ENCODE data around the gene ASB2.

ASB2 gene

GRCh38 chr14:93957333-93957710 is 19.0 kb downstream of the ASB2 start:
- Histone ChIP-seq H3K4me1 (ENCODE audit: insufficient read depth, low read length) (no peaks in the 10 kb centered on the region), H3K27ac (ENCODE audit: low read length) (no peak overlapping the region), H3K79me2 (ENCODE audit: insufficient read depth, low read length) (no peaks in the 10 kb centered on the region), H3K9me3 (ENCODE audit: insufficient read depth, low read length, severe bottlenecking) (no peaks in the 10 kb centered on the region), H3K27me3 (ENCODE audit: insufficient read depth, low read length, poor library complexity) (no peaks in the 10 kb centered on the region), H4K20me1 (ENCODE audit: insufficient read depth, low read length) (peaks cover 11% of the 10 kb centered on the region; the same call in 1 of the 2 replicates), H3K9ac (ENCODE audit: low read depth, low read length) (no peak overlapping the region), H2AFZ (ENCODE audit: low read depth, low read length) (no peak overlapping the region), H3K36me3 (ENCODE audit: insufficient read depth, low read length) (no peaks in the 10 kb centered on the region), H3K4me2 (ENCODE audit: insufficient read depth, low read length) (no peak overlapping the region), H3K4me3 (ENCODE audit: low read depth in 1 of 2, low read length in 2 of 2) (no peak overlapping the region)
- TF ChIP-seq CTCF (IDR thresholded peaks at IDR 0.05; ENCODE audit: borderline replicate concordance, extremely low read depth, low read length, poor library complexity, severe bottlenecking): no peak
- no peak for TF ChIP-seq EZH2 (IDR thresholded peaks at IDR 0.05; ENCODE audit: borderline replicate concordance, low read depth, low read length, severe bottlenecking)
- ATAC-seq (ENCODE audit: insufficient read depth, low read depth) (no peak), DNase-seq (no peak)

- Histone ChIP-seq H3K4me1 (ENCODE audit: insufficient read depth, low read length) (no peaks in the 10 kb centered on the region), H4K20me1 (ENCODE audit: insufficient read depth, low read length) (peaks cover 11% of the 10 kb centered on the region; the same call in 1 of the 2 replicates), H3K79me2 (ENCODE audit: insufficient read depth, low read length) (no peaks in the 10 kb centered on the region), H3K27ac (ENCODE audit: low read length) (no peak overlapping the region), H3K4me3 (ENCODE audit: low read depth in 1 of 2, low read length in 2 of 2) (no peak overlapping the region), H3K27me3 (ENCODE audit: insufficient read depth, low read length, poor library complexity) (no peaks in the 10 kb centered on the region), H3K36me3 (ENCODE audit: insufficient read depth, low read length) (no peaks in the 10 kb centered on the region), H3K9ac (ENCODE audit: low read depth, low read length) (no peak overlapping the region), H2AFZ (ENCODE audit: low read depth, low read length) (no peak overlapping the region), H3K9me3 (ENCODE audit: insufficient read depth, low read length, severe bottlenecking) (no peaks in the 10 kb centered on the region), H3K4me2 (ENCODE audit: insufficient read depth, low read length) (no peak overlapping the region)
- DNase-seq (no peak), ATAC-seq (ENCODE audit: insufficient read depth, low read depth) (no peak)
- TF ChIP-seq CTCF (IDR thresholded peaks at IDR 0.05; ENCODE audit: borderline replicate concordance, extremely low read depth, low read length, poor library complexity, severe bottlenecking) (no peak), EZH2 (IDR thresholded peaks at IDR 0.05; ENCODE audit: borderline replicate concordance, low read depth, low read length, severe bottlenecking) (no peak)
Observed at GRCh38 chr14:93956514-93957332, 19.6 kb downstream of the ASB2 start.

GRCh38 chr14:93955850-93956481 is 20.4 kb downstream of the ASB2 start:
- Histone ChIP-seq H2AFZ (ENCODE audit: low read depth, low read length) (no peak overlapping the region), H3K9ac (ENCODE audit: low read depth, low read length) (no peak overlapping the region), H3K4me3 (ENCODE audit: low read depth in 1 of 2, low read length in 2 of 2) (no peak overlapping the region), H3K4me1 (ENCODE audit: insufficient read depth, low read length) (no peaks in the 10 kb centered on the region), H3K27me3 (ENCODE audit: insufficient read depth, low read length, poor library complexity) (no peaks in the 10 kb centered on the region), H3K79me2 (ENCODE audit: insufficient read depth, low read length) (no peaks in the 10 kb centered on the region), H4K20me1 (ENCODE audit: insufficient read depth, low read length) (peaks cover 11% of the 10 kb centered on the region; the same call in 1 of the 2 replicates), H3K27ac (ENCODE audit: low read length) (no peak overlapping the region), H3K4me2 (ENCODE audit: insufficient read depth, low read length) (no peak overlapping the region), H3K9me3 (ENCODE audit: insufficient read depth, low read length, severe bottlenecking) (no peaks in the 10 kb centered on the region), H3K36me3 (ENCODE audit: insufficient read depth, low read length) (no peaks in the 10 kb centered on the region)
- no peak for ATAC-seq (ENCODE audit: insufficient read depth, low read depth)
- DNase-seq: no peak
- TF ChIP-seq EZH2 (IDR thresholded peaks at IDR 0.05; ENCODE audit: borderline replicate concordance, low read depth, low read length, severe bottlenecking): no peak
- no peak for TF ChIP-seq CTCF (IDR thresholded peaks at IDR 0.05; ENCODE audit: borderline replicate concordance, extremely low read depth, low read length, poor library complexity, severe bottlenecking)

Measured in DND-41 (cell line).